Sigmoid colon (tissue), 7 donors: ENCODE measurements around the gene KRTAP5-3. TPM values are rescaled to one million over a fixed set of nuclear protein-coding genes. Genes with fewer than 3 reads are reported as not detected.

Experiments
- DNase-seq: peaks from one replicate; pipeline ENCODE4 v3.0.0-alpha.2; 2019
- H3K27ac ChIP-seq, 4 donors: fragments of 200-600 bp; sonication (generic); one replicate each; pipeline ENCODE4 v1.5.1; 2016 to 2019; ENCODE audit warnings: mild to moderate bottlenecking in 1 of 4
- H3K27me3 ChIP-seq, 3 donors: fragments of 200-600 bp; sonication (generic); one replicate each; pipeline ENCODE4 v1.5.1; 2019; ENCODE audit warnings: mild to moderate bottlenecking in 1 of 3
- H3K36me3 ChIP-seq, 4 donors: fragments of 200-600 bp; sonication (generic); one replicate each; pipeline ENCODE4 v1.5.1; 2016 to 2019
- H3K4me1 ChIP-seq, 4 donors: fragments of 200-600 bp; sonication (generic); one replicate each; pipeline ENCODE4 v1.5.1; 2017 to 2019
- H3K4me3 ChIP-seq, 4 donors: fragments of 200-600 bp; sonication (generic); one replicate each; pipeline ENCODE4 v1.5.1; 2017 to 2019; ENCODE audit warnings: mild to moderate bottlenecking in 2 of 4, moderate library complexity in 1 of 4
- H3K9me3 ChIP-seq, 4 donors: fragments of 200-600 bp in 3 of 4; sonication (generic) in 3 of 4; one replicate each; pipeline versions ENCODE4 v1.5.1 to v1.6.1; 2013 to 2019
- CTCF ChIP-seq, 4 experiments: fragments of 450-650 bp in 3 of 4; fragments of 200-600 bp in 1 of 4; IDR thresholded peaks; one replicate each; pipeline ENCODE4 v1.5.1; 2016 to 2019; ENCODE audit warnings: antibody characterized with exemption in 4 of 4, mild to moderate bottlenecking in 3 of 4, moderate library complexity in 2 of 4
- EP300 ChIP-seq, 4 donors: sonication (generic); formaldehyde crosslinking; IDR thresholded peaks; one replicate each; pipeline ENCODE4 v1.6.1; 2017; ENCODE audit warnings: antibody characterized with exemption in 4 of 4
- POLR2A ChIP-seq, 2 donors: fragments of 450-650 bp; IDR thresholded peaks; one replicate each; pipeline ENCODE4 v1.6.1; 2016; ENCODE audit warnings: antibody characterized with exemption in 2 of 2, mild to moderate bottlenecking in 2 of 2, moderate library complexity in 2 of 2
- POLR2AphosphoS5 ChIP-seq, 4 donors: sonication (generic); formaldehyde crosslinking; IDR thresholded peaks; one replicate each; pipeline ENCODE4 v1.6.1; 2017; ENCODE audit warnings: antibody characterized with exemption in 4 of 4
- WGBS, 2 donors: extraction: QIAGEN DNeasy Blood & Tissue Kit; methylation state at CpG; one replicate each; pipeline ENCODE4 v1.1.7; 2013; 5-methylcytosine and 5-hydroxymethylcytosine counted together
- intact Hi-C: fragments of 100-400 bp; cut with DNase I; formaldehyde crosslinking; loops from one replicate; pipeline ENCODE4 v1.15.1; 2023
- polyA plus RNA-seq, 3 donors: library from polyadenylated mRNA; stranded (reverse); fragments of 200-250 nt; gene quantifications; one replicate each; pipeline ENCODE4 v1.2.3, GENCODE V29; 2013
- total RNA-seq, 4 donors: library from RNA; depleted of rRNA; stranded (reverse); fragments of >200 nt; gene quantifications; one replicate each; pipeline ENCODE4 v1.1.0, GENCODE V29; 2016
- donor health status: healthy with polysubstance abuse.
- donor health status: Bipolar disorder and iron deficiency.
- donor health status: healthy.

KRTAP5-3 gene
- total and polyA plus RNA-seq, 7 donors, result not detected

GRCh38 chr11:1568441-1568911 lies 39.8 kb downstream of the KRTAP5-3 start:
- 55 to 66% methylated on average over 13 of the region's 13 CpGs for WGBS, 2 donors
- peak overlapping the region in 3 of 4 donors; percentile 18 to 99 (median 86) for H3K27ac ChIP-seq

GRCh38 chr11:1567721-1568100 lies 40.6 kb downstream of the KRTAP5-3 start:
- no peak for DNase-seq
- 74 to 76% methylated on average over 7 of the region's 7 CpGs for whole genome bisulfite sequencing, 2 donors
- intact Hi-C loops, result no loop called here
- H3K27me3 ChIP-seq, result no peaks in the 10 kb centered on the region
- peaks cover 0 to 88% (median 67%) of the 10 kb centered on the region in 4 donors for H3K4me1 ChIP-seq
- no peak overlapping the region for H3K4me3 ChIP-seq
- H3K36me3 ChIP-seq, result peaks cover 0 to 11% (median 5%) of the 10 kb centered on the region in 4 donors
- TF ChIP-seq POLR2AphosphoS5 (IDR thresholded peaks at IDR 0.05), result no peak
- no peak for TF ChIP-seq EP300 (IDR thresholded peaks at IDR 0.05)
- TF ChIP-seq CTCF (IDR thresholded peaks at IDR 0.05), result no peak
- TF ChIP-seq POLR2A (IDR thresholded peaks at IDR 0.05), result no peak
- H3K9me3 ChIP-seq, result no peaks in the 10 kb centered on the region
- peak overlapping the region in 3 of 4 donors; percentile 33 to 99 (median 86) for H3K27ac ChIP-seq

More at GRCh38 chr11:1568441-1568911, 39.8 kb downstream of the KRTAP5-3 start:
- H3K9me3 ChIP-seq, result no peaks in the 10 kb centered on the region
- H3K36me3 ChIP-seq, result peaks cover 0 to 3% (median under 1%) of the 10 kb centered on the region in 4 donors
- H3K4me3 ChIP-seq, result no peak overlapping the region
- intact Hi-C loops, result no loop called here
- no peaks in the 10 kb centered on the region for H3K27me3 ChIP-seq
- no peak for TF ChIP-seq EP300 (IDR thresholded peaks at IDR 0.05)
- no peak for TF ChIP-seq CTCF (IDR thresholded peaks at IDR 0.05)
- TF ChIP-seq POLR2A (IDR thresholded peaks at IDR 0.05), result no peak
- no peak for TF ChIP-seq POLR2AphosphoS5 (IDR thresholded peaks at IDR 0.05)
- peaks cover 0 to 89% (median 74%) of the 10 kb centered on the region in 4 donors for H3K4me1 ChIP-seq
- DNase-seq, result peak; percentile 70

- peak; percentile 71 for DNase-seq
- Histone ChIP-seq H3K9me3 (no peaks in the 10 kb centered on the region), H3K4me3 (no peak overlapping the region), H3K27ac (peak overlapping the region in 3 of 4 donors; percentile 33 to 99 (median 86)), H3K27me3 (no peaks in the 10 kb centered on the region), H3K36me3 (peaks cover 0 to 13% (median 5%) of the 10 kb centered on the region in 4 donors), H3K4me1 (peaks cover 0 to 85% (median 62%) of the 10 kb centered on the region in 4 donors)
- 48 to 69% methylated on average over 13 of the region's 13 CpGs for WGBS, 2 donors
- intact Hi-C loops, result no loop called here
- TF ChIP-seq POLR2AphosphoS5 (IDR thresholded peaks at IDR 0.05) (no peak), POLR2A (IDR thresholded peaks at IDR 0.05) (no peak), CTCF (IDR thresholded peaks at IDR 0.05) (no peak)
Measured at GRCh38 chr11:1567052-1567720, 41.1 kb downstream of the KRTAP5-3 start.

GRCh38 chr11:1566381-1567051 lies 41.7 kb downstream of the KRTAP5-3 start:
- intact Hi-C loops, result no loop called here
- Histone ChIP-seq H3K4me3 (no peak overlapping the region), H3K9me3 (no peaks in the 10 kb centered on the region), H3K27ac (peak overlapping the region in 2 of 4 donors; percentile 86 to 99), H3K4me1 (peaks cover 0 to 85% (median 62%) of the 10 kb centered on the region in 4 donors), H3K36me3 (peaks cover 0 to 13% (median 5%) of the 10 kb centered on the region in 4 donors), H3K27me3 (no peaks in the 10 kb centered on the region)
- DNase-seq, result no peak
- TF ChIP-seq CTCF (IDR thresholded peaks at IDR 0.05), result no peak
- TF ChIP-seq POLR2AphosphoS5 (IDR thresholded peaks at IDR 0.05), result no peak
- TF ChIP-seq EP300 (IDR thresholded peaks at IDR 0.05), result no peak
- no peak for TF ChIP-seq POLR2A (IDR thresholded peaks at IDR 0.05)
- WGBS, 2 donors, result 75 to 83% methylated on average over 20 of the region's 20 CpGs
